Stimulated activated CD4-positive, alpha-beta T cell treated with anti-CD3 and anti-CD28 coated beads, Interleukin-1b, Interleukin-23, amount 100 ng/mL, for 4 hours (primary cell): ENCODE results near the gene CPSF3.
"Not testable (repeated sequence)": the region's sequence is repeated elsewhere in the genome, so short reads cannot be mapped to it uniquely, and the experiment has no call there.

Experiments
- DNase-seq, 2 donors: peaks; one replicate each; pipeline ENCODE4 v3.0.0-alpha.2; 2020; ENCODE audit warnings: low read depth in 2 of 2

Gene CPSF3

DNA sequence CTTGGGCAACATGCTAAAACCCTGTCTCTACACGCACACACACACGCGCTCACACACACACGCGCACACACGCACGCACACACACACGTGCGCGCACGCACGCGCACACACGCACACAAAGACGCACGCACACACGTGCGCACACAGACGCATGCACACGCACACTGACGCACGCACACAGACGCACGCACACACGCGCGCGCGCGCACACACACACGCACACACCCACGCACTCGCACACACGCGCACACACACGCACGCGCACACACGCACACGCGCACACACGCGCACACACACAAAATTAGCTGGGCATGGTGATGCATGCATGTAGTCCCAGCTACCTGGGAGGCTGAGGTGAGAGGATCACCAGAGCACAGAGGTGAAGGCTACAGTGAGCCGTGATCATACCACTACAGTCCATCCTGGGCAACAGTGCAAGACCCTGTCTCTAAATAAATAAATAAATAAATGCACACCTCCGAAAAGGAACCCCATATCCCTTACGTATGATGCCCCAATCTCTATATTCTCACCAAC is 42.8 kb downstream of the CPSF3 start:
- DNase-seq, result no peak

DNA sequence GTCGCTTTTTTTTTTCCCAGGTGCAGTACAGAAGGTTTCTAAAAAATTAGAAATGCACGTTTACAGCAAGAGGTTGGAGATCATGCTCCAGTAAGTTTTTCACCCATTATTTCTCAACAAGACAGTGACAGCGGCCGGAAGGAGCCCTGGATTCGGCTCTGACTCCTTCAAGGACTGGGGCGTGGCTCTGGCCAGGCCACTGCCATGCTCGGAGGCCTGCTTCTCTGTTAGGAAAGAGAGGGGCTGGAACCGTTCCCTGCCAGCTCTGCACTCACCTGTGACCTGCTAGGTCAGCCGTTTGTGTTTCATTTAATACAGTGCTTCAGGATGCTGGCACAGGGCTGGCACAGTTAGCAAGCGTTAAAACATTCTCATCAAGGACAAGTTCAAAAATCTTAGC is 44.2 kb downstream of the CPSF3 start:
- no peak for DNase-seq

DNA sequence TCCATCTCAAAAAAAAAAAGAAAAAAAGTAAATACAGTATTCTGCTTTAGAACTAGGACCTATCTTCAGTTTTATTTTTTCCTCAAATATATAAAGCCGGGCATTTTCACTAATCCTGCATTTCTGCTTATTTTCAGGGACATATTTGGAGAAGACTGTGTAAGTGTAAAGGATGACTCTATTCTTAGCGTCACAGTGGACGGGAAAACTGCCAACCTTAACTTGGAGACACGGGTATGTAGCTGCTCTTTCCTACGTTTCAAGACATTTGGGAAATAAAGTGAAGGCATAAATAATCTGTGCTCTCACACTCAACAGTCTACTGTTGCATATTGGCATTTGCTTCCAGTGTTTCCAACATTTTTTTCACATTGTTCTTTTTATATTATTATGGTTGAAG is 47.8 kb downstream of the CPSF3 start:
- DNase-seq, result no peak

DNA sequence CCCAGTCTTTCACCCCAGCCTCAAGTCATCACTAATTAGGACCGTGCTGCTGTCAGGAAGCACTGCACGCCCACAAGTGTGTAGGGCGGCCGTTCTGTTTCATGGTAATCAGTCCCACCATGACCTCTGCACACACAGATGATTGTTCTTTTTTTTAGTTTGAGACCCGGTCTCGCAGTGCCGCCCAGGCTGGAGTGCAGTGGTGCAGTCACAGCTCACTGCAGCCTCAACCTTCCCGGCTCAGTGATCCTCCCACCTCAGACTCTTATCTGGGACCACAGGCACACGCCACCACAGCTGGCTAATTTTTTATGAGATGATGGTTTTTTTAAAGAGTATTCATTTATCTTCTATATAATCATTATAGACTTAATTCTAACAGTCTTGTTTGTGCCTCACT is 49.1 kb downstream of the CPSF3 start:
- DNase-seq, result no peak

DNA sequence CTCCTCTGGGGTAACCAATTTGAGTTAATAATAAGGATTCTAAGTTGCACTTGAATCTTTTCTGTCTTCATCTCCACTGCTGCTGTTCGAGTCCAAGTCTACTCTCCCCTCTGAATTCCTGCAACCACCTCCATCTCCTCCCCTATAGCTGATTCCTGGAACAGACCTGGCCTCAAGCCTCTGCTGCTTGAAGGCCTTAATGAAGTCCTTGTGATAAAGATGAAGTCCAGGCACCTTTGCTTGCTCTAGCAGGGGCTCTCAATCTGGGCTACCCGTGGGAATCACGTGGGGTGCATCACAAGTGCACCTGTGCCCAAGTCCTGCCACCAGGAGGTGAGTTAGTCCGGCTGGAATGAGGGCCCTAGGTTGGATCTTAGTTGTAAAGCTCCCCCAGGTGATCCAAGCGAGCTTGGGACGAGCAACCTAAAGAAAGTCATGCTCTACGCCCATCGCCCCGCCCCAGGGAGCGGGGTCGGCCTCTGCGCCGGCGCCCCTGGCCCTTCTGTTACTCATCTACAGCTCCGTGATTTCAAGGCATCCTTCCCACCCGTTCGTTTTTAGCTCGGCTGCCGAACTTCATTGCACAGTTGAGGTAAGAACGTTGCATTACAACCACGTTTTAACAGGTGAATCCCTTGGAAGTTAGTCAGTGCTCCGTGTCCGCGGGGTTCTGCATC is 50.0 kb downstream of the CPSF3 start:
- DNase-seq, result peak in 1 of 2 donors; percentile 34

DNA sequence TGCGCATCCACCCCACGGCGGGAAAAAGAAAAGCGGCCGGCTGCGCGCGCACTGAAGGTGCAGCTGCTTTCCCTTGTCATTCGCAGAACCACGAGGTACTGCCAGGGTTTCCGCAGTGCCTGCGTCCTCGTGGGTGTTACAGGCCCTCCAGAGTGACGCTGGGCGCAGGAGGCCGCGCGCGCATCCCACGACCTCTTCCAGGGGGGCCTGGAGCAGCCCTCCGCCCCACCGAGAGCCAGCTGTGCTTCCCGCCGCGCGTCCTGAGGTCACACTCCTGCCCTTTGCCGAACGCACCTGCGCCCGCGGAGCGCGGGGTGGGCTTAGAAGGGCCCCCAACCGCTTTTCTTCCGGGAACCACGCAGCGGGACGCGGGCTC is 50.5 kb downstream of the CPSF3 start:
- peak; percentile 51 to 60 for DNase-seq

DNA sequence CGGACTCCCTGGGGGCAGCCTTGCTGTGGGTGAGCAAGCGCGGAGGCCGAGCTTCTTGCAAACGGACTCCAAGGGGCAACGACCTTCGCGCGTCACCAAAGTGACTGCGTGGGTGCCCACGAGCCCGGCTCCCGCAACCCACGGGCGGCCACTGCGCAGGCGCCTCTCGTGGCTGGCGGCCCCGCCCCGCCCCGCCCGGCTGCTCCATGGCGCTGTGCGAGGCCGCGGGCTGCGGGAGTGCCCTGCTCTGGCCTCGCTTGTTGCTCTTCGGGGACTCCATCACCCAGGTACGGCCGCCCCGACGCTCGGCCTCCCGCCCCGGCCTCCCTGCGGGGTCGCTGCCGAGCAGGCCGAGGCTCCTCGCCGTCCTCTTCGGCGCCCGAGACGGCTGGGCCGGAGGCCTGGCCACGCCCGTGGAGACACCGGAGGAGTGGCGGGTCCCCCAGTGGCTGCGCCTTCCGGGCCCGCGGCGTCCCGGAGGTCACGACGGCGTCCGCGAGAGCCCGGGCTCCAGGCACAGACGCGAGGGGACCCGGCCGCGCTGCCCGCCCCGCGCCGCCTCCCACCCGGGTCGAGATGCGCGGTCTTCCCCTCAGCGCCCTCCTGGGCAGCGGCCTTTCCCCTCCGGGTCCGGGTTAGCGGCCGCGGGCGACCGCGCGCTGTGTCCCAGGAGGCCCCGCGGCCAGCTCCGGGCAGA is 51.1 kb downstream of the CPSF3 start, which contains the start of gene IAH1:
Gene IAH1, plus strand, starts transcription at position 191 of the 697 bp plus-strand sequence. Its CDS starts 16 bp downstream, at position 207.
- peak; percentile 74 to 75 for DNase-seq

DNA sequence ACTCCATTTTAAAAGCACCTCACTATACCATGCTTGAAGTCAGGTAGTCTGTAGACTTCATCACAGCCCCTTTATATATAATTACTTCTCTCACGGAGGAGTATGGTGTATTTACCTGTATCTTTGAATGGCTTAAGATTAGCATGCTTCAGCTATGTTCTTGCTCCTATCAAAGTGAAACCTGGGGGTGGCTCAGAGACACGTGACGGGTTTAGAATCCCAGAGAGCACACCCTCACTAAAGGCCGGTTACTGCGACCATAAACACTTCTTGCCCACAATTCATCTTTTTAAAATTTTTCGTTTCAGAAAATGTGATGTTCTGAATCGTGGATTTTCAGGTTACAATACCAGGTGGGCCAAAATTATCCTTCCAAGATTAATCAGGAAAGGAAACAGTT is 54.5 kb downstream of the CPSF3 start:
- DNase-seq, result no peak

DNA sequence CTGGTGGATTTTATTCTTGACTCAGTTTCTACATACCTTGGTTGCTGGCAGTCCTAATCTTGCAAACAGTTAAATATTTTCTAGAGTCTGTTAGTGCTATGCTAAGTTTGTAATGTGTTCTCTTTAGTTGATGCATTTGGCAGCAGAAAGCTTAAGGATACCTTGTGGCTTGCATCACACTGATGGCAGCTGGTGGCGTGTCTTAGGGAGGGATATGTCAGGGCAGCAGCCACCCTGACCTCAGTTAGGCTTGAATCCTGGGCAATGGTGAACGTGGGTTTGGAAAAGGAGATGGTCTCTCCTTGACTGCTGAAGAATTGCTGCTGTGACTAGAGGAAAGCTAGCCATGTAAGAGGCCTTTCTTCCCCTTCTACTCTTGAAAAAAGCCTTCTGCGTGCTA is 55.1 kb downstream of the CPSF3 start:
- DNase-seq, result no peak

DNA sequence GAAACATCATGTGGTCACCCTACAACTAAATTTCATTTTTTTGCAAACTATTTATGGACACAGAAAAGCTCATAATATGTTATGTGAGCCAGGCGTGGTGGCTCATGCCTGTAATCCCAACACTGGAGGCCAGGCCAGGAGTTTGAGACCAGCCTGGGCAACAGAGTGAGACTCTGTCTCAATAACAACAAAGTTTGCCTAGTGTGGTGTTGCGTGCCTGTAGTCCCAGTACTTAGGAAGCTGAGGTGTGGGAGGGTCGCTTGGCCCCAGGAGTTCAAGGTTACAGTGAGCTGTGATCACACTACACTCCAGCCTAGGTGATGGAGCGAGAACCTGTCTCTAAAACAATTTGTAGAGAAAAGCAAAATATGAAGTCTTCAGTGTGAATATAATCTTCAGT is 56.7 kb downstream of the CPSF3 start:
- DNase-seq, result no peak

DNA sequence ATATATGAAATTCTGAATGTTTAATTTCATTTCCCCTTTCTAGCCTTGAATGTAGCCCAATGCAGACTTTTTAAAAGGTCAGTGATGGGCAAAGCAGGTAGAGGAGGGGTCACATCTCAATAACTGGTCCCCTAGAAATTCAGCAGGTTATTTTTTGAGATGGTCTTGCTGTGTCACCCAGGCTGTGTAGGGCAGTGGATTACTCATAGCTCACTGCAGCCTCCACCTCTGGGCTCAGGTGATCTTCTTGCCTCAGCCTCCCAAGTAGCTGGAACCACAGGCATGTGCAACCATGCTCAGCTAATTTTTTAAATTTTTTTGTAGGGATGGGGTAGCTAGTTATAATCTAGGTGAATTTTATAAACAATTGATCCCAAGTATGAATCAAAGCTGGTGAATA is 59.7 kb downstream of the CPSF3 start:
- no peak for DNase-seq

DNA sequence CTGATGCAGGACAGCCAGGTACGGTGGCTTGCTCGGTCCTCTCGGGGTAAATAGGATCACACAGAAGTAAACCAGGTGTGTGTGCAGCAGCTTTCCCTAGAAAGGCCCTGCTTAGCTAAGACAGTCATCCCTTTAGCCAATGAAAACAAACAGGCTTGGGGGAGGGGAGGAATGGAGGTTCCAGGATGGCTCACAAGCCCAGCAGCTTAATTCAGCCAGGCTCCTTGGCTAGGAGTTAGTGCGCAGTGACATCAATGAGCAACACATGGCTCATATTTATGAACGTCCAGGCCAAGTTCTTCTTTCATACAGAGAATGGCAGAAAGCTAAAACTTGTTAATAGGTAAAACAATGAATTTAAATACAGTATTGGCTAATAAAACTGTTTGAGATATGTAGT is 61.1 kb downstream of the CPSF3 start:
- DNase-seq, result no peak

DNA sequence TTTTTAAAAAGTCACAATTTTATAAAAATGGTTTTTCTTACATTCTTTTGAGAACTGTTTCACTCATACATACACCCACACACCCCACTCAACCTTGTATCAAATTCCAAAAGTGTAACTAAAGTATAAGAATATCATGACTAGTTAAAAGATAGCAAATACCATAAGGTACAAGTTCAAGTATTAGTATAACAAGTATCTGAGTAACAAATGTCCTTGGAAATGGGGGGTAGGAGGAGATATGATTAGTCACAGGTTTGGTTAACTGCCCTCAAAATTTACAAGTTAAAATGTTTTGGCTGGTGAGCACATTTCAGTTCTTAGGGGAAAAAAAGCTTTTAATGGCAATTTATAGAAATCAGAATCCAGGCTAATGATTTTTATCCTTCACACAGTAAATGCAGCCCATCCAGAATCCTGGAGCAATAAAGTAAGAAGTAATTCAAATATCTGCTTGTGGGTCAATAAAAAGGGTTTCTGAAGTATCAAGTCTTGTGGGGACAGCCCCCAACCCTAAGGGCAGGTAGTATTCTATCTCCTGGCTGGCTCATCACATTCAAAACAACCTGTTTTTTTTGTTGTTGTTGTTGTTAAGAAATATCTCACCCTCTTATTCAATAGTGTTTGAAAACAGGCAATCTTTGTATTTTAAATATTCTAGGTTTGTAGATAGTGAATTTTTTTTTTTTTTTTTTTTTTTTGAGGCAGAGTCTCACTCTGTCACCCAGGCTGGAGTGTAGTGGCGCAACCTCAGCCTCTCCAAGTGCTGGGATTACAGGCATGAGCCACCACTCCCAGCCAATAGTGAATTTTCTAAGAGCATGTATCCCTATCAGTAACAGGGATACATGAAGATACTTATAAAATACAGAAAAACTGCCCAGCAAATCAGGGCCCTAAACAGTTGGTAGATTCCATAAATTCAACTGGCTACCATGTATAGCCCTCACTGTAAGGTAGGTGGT is 65.4 kb downstream of the CPSF3 start:
- no peak for DNase-seq

DNA sequence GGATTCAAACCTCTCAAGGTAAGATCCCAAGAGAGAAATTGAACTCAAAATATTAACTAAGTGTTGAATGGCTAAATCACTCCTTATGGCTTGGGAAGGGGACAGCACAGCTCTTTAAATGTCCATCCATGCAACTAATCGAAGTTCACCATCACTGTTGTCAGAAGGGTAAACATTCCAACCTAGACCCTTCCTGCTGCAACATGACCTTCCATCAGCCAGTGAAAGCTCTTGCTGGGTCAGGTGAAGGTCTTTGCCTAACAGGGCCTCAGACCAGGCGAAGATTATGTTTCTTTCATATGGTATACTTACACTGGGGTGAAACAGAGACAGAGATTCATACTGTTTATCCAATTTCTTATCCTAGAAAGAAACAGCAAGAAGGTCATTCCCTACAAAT is 67.3 kb downstream of the CPSF3 start:
- DNase-seq, result no peak

DNA sequence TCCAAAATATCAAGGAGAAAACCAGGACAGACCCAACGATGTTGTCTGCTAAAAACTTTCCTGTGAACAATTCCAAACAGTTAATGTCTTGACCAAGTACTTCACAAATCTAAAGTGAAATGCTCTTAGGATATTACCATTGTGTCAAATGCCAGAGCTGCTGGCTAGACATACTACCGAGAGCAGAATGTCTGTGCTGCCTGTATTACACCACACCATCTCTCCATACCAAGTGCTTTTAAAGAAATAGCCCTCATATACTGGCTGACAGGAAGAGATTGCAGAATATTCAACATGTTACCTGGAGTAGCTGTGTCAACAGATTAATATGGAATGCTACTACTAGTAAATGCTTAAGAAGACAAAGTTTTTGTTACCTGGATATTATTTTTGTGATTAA is 69.5 kb downstream of the CPSF3 start:
- DNase-seq, result no peak

DNA sequence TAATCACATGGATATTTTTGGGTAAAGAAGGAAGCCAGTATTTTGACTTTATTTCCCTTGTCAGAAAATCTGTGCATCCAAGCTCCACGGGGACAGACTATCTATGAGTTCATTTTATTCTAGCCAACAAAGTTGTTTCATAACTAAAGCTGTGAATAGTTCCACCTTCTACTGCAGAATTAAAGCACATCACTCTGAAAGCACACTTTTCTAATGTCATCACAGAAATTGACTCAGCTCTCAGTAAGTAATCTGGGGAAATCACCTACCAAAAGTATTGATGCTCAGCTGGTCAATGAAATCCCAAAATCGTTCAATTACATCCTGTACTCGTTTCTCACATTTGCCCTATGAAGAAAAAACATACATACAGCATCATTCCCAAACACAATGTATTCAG is 70.0 kb downstream of the CPSF3 start:
- no peak for DNase-seq

DNA sequence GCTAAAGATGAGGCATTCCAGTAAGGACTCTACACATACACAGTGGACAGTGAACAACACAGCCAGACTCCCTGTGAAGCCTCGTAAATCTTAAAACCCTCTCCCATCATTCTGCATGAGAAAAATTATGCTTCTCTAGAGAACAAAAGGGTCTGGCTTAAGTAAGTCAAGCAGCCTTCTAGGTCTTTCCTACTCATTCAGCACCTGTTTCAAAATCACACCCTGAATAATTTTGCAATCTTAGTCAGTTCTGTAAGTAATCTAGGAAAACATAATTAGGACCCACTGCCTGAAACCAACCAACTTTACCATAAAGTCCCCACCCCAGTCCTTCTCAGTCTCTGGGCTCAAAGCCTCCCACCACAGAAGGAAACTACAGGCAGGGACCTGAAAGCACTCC is 70.6 kb downstream of the CPSF3 start:
- DNase-seq, result no peak

DNA sequence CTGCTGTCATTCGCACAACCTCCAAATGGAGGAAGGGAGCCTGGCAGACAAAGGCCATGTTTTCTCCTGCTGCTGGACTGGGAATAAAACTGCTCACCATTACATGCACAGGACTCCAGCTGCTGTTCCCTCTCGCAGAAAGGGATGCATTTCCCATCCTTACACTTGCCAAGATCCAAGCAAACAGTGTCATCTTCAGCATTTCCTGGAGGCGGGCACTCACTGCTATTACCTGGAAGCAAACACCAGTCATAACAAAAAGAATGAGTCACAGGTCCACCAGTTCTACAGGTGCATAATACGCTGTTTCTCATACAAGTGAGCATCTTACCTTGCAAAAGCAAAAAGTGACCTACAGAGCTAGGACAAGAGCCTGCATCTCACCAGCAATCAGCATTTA is 73.6 kb downstream of the CPSF3 start:
- peak in 1 of 2 donors; percentile 9 for DNase-seq

DNA sequence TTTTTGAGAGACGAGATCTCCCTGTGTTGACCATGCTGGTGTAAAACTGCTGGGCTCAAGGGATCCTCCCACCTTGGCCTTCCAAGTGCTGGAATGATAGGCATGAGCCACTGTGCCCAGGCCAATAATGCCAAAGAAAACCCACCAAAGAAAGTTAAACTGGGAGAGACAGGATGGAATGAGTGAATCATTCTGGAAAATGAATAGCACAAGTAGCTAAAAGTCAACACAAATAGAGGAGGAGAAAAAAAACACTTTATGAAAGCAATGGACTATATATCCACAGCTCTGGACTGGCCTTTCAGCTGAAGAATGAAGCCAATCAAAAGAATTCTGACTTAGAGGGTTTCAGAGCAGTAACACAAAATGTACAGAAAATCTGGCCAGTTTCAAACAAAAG is 74.8 kb downstream of the CPSF3 start:
- DNase-seq, result no peak

DNA sequence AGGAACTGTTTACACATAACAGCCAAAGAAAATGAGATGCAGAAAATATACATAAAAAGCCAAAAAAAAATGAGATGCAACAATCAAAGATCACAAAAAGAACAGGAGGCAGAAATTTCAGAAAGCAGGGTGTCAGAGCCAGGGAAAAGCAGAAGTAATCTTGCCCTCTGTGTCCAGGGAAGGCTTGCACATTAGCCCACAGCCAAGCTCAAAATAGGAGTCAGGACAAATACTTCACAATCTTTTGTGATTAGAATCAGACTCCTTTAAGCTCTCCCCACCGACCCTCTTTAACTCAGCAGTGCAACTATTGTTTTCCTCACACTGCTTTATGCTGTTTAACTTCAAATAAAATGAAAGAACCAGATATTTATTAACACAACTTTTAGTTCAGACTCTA is 85.5 kb downstream of the CPSF3 start:
- DNase-seq, result no peak

DNA sequence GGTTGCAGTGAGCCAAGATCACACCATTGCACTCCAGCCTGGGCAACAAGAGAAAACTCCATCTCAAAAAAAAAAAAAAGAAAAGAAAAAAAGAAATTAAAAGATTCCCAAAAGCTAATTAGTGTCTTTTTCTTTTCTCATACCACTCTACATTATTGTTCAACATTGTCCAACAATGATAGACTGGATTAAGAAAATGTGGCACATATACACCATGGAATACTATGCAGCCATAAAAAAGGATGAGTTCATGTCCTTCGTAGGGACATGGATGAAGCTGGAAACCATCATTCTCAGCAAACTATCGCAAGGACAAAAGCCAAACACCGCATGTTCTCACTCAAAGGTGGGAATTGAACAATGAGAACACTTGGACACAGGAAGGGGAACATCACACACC is 90.5 kb downstream of the CPSF3 start:
- not testable (repeated sequence) for DNase-seq

DNA sequence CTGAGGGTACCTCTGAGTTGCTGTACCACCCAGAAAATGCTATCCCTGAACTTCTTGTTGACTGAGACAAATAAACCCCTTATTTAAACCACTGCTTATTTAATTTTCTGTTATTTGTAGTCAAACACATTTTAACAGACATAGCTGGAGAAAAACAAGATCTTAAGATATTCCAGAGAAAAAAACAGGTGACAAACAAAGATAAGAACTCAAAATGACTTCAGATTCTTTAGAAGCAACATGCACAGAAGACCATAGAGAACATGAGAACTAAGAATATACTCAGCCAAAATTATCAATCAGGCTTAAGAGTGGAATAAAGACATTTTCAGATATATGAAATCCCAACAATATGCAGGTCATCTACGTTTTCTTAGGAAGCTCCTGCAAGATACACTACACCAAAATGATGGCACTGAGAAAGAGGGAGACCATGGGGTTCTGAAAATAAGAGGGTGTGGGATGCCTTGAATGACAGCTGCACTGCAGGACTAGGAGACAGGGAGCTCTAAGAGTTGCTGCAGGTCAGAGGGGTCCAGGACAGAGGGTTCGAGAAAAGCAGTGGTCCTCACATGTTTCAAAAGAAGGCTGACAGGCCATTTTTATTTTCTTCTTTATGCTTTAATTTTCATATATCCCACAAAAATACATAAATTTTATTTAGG is 93.8 kb downstream of the CPSF3 start:
- DNase-seq, result no peak
